ENCODE data around the gene WASF1.

GRCh38 chr6:110226261-110226660, 46.8 kb upstream of the WASF1 start:
- TF ChIP-seq E2F6 (IDR thresholded peaks at IDR 0.05; ENCODE audit: borderline replicate concordance, low read depth): no peak
- TF ChIP-seq, protein P1, sequence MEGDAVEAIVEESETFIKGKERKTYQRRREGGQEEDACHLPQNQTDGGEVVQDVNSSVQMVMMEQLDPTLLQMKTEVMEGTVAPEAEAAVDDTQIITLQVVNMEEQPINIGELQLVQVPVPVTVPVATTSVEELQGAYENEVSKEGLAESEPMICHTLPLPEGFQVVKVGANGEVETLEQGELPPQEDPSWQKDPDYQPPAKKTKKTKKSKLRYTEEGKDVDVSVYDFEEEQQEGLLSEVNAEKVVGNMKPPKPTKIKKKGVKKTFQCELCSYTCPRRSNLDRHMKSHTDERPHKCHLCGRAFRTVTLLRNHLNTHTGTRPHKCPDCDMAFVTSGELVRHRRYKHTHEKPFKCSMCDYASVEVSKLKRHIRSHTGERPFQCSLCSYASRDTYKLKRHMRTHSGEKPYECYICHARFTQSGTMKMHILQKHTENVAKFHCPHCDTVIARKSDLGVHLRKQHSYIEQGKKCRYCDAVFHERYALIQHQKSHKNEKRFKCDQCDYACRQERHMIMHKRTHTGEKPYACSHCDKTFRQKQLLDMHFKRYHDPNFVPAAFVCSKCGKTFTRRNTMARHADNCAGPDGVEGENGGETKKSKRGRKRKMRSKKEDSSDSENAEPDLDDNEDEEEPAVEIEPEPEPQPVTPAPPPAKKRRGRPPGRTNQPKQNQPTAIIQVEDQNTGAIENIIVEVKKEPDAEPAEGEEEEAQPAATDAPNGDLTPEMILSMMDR (IDR thresholded peaks at IDR 0.05): no peak
- TF ChIP-seq JUN (IDR thresholded peaks at IDR 0.05): no peak
- TF ChIP-seq POLR2A (IDR thresholded peaks at IDR 0.05; ENCODE audit: low read length): no peak
- TF ChIP-seq CHD2 (IDR thresholded peaks at IDR 0.05; ENCODE audit: low read length, partially characterized antibody): no peak
- TF ChIP-seq HMGXB4 (CRISPR knock-in tag; IDR thresholded peaks at IDR 0.05; ENCODE audit: borderline replicate concordance): no peak
- no peak for TF ChIP-seq CEBPB (IDR thresholded peaks at IDR 0.05)

Measured in A549 (cell line).